Keratinocyte (primary cell): ENCODE data around the gene CNOT6. TPM values are rescaled to one million over a fixed set of nuclear protein-coding genes. Genes with fewer than 3 reads are reported as not detected.

ENCODE experiments used
- DNase-seq: peaks from one replicate; pipeline ENCODE4 v3.0.0-alpha.2; 2011; ENCODE audit warnings: low read depth, missing footprints, low spot score
- FAIRE-seq: peaks from 2 replicates; lab custom pipeline; 2011; peaks lifted over from hg19 to GRCh38; lab: Jason Lieb, UNC
- H2AFZ ChIP-seq: 2 replicates; pipeline ENCODE4 v1.6.0; 2012; ENCODE audit warnings: low read length, control low read depth, inconsistent platforms; ENCODE audit not compliant: control insufficient read depth
- H3K27ac ChIP-seq: 2 replicates; pipeline ENCODE4 v1.5.1; 2011; ENCODE audit warnings: low read length; ENCODE audit not compliant: control insufficient read depth, insufficient read depth
- H3K27me3 ChIP-seq: 3 replicates; pipeline ENCODE4 v1.6.0; 2011; ENCODE audit warnings: low read length; ENCODE audit not compliant: control insufficient read depth, insufficient read depth; ENCODE audit errors: extremely low read depth
- H3K36me3 ChIP-seq, 2 experiments: 2 replicates in 1 of 2; 3 replicates in 1 of 2; pipeline ENCODE4 v1.5.1; 2011; ENCODE audit warnings: low read length in 2 of 2, mild to moderate bottlenecking in 1 of 2; ENCODE audit not compliant: control insufficient read depth in 2 of 2, insufficient read depth in 2 of 2; ENCODE audit errors: extremely low read depth in 1 of 2
- H3K4me1 ChIP-seq: 3 replicates; pipeline ENCODE4 v1.5.1; 2011; ENCODE audit warnings: low read length; ENCODE audit not compliant: control insufficient read depth, insufficient read depth; ENCODE audit errors: extremely low read depth
- H3K4me2 ChIP-seq: 3 replicates; pipeline ENCODE4 v1.6.0; 2011; ENCODE audit warnings: low read depth, low read length; ENCODE audit not compliant: control insufficient read depth, insufficient read depth; ENCODE audit errors: extremely low read depth
- H3K4me3 ChIP-seq, 3 experiments: fragments of 200-600 bp in 1 of 3; sonication (generic) in 1 of 3; 2 replicates in 2 of 3; 3 replicates in 1 of 3; pipeline ENCODE4 v1.5.1; 2011 to 2016; ENCODE audit warnings: low read length in 3 of 3, mild to moderate bottlenecking in 3 of 3, control low read depth in 2 of 3, inconsistent platforms in 1 of 3, low read depth in 1 of 3, mixed read lengths in 1 of 3, mixed run types in 1 of 3, moderate library complexity in 1 of 3; ENCODE audit not compliant: control insufficient read depth in 2 of 3, insufficient read depth in 2 of 3; ENCODE audit errors: extremely low read depth in 1 of 3
- H3K79me2 ChIP-seq: 2 replicates; pipeline ENCODE4 v1.6.0; 2012; ENCODE audit warnings: low read length; ENCODE audit not compliant: control insufficient read depth, insufficient read depth
- H3K9ac ChIP-seq: 3 replicates; pipeline ENCODE4 v1.6.0; 2011; ENCODE audit warnings: low read length; ENCODE audit not compliant: control insufficient read depth, insufficient read depth; ENCODE audit errors: extremely low read depth
- H3K9me1 ChIP-seq: 3 replicates; pipeline ENCODE4 v1.6.0; 2011; ENCODE audit warnings: low read length; ENCODE audit not compliant: control insufficient read depth, insufficient read depth; ENCODE audit errors: extremely low read depth
- H3K9me3 ChIP-seq: 2 replicates; pipeline ENCODE4 v1.5.1; 2012; ENCODE audit warnings: low read depth, low read length; ENCODE audit not compliant: control insufficient read depth
- H4K20me1 ChIP-seq: 3 replicates; pipeline ENCODE4 v1.6.0; 2011; ENCODE audit warnings: low read length; ENCODE audit not compliant: control insufficient read depth, insufficient read depth; ENCODE audit errors: extremely low read depth
- EZH2 ChIP-seq: IDR thresholded peaks from one replicate; pipeline ENCODE4 v1.6.1; 2012; ENCODE audit warnings: inconsistent platforms, mild to moderate bottlenecking, low read length, moderate library complexity
- dilution Hi-C: fragments of 300-500 bp; cut with MboI; formaldehyde crosslinking; loops from one replicate; pipeline ENCODE4 v1.7.0; 2020; ENCODE audit warnings: low sequenced_read_pairs; ENCODE audit not compliant: extremely low pct_ligation_motif_present
- polyA plus RNA-seq, 5 experiments: library from polyadenylated mRNA; depleted of rRNA in 3 of 5; stranded (reverse) in 3 of 5; stranded (forward) in 1 of 5; unstranded in 1 of 5; fragments of >200 nt; gene quantifications; 1 replicate in 1 of 5; 2 replicates in 3 of 5; 3 replicates in 1 of 5; pipeline versions ENCODE4 v1.2.1 to v1.2.3, GENCODE V29; 2011 to 2012; ENCODE audit warnings: missing spikeins in 2 of 5, low read depth in 1 of 5, low replicate concordance in 1 of 5
- TF ChIP-seq, protein P1 (sequence below), 3 experiments: IDR thresholded peaks in 1 of 3; conservative IDR thresholded peaks in 1 of 3; optimal IDR thresholded peaks in 1 of 3; 2 replicates in 2 of 3; 3 replicates in 1 of 3; pipeline versions ENCODE3 to v1.5.1; 2011; ENCODE audit warnings: low read length in 3 of 3, mild to moderate bottlenecking in 3 of 3, moderate library complexity in 2 of 3, control low read depth in 1 of 3, inconsistent platforms in 1 of 3; ENCODE audit not compliant: insufficient read depth in 2 of 3; ENCODE audit errors: extremely low read depth in 1 of 3

CNOT6 gene
- polyA plus RNA-seq, 1 donor (not counting 4 experiments of a cell fraction or from before 2014, with no cell fraction given), result 29.7 TPM

DNA sequence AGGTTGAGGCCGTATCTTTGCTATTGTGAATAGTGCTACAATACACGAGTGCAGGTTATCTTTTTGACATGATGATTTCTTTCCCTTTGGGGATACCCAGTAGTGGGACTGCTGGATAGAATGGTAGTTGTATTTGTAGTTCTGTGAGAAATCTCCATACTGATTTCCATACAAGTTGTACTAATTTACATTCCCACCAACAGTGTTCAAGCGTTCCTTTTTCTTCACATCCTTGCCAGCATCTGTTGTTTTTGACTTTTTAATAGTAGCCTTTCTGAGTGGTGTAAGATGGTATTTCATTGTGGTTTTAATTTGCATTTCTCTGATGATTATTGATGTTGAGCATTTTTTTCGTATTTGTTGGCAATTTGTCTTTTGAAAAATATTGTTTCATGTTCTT lies 41.4 kb downstream of the CNOT6 start:
- no peak for TF ChIP-seq EZH2
- TF ChIP-seq, protein P1, sequence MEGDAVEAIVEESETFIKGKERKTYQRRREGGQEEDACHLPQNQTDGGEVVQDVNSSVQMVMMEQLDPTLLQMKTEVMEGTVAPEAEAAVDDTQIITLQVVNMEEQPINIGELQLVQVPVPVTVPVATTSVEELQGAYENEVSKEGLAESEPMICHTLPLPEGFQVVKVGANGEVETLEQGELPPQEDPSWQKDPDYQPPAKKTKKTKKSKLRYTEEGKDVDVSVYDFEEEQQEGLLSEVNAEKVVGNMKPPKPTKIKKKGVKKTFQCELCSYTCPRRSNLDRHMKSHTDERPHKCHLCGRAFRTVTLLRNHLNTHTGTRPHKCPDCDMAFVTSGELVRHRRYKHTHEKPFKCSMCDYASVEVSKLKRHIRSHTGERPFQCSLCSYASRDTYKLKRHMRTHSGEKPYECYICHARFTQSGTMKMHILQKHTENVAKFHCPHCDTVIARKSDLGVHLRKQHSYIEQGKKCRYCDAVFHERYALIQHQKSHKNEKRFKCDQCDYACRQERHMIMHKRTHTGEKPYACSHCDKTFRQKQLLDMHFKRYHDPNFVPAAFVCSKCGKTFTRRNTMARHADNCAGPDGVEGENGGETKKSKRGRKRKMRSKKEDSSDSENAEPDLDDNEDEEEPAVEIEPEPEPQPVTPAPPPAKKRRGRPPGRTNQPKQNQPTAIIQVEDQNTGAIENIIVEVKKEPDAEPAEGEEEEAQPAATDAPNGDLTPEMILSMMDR (optimal IDR thresholded peaks at IDR 0.05 in 1 of 3, IDR thresholded peaks at IDR 0.05 in 1 of 3, conservative IDR thresholded peaks at IDR 0.05 in 1 of 3; ENCODE audit: extremely low read depth in 1 of 3, insufficient read depth in 2 of 3, low read length in 3 of 3), result no peak
- Histone ChIP-seq H3K4me3 (no peak overlapping the region), H3K4me1 (no peaks in the 10 kb centered on the region), H4K20me1 (peaks cover 3% of the 10 kb centered on the region), H3K27ac (no peak overlapping the region), H3K27me3 (no peaks in the 10 kb centered on the region), H3K9me3 (no peaks in the 10 kb centered on the region), H3K4me2 (no peak overlapping the region), H3K79me2 (peaks cover 62% of the 10 kb centered on the region), H3K9ac (no peak overlapping the region), H3K36me3 (peaks cover 0 to 4% of the 10 kb centered on the region in 2 experiments), H3K9me1 (no peaks in the 10 kb centered on the region), H2AFZ (no peak overlapping the region)
- DNase-seq, result no peak
- no peak for FAIRE-seq
- dilution Hi-C loops, result no loop called here

DNA sequence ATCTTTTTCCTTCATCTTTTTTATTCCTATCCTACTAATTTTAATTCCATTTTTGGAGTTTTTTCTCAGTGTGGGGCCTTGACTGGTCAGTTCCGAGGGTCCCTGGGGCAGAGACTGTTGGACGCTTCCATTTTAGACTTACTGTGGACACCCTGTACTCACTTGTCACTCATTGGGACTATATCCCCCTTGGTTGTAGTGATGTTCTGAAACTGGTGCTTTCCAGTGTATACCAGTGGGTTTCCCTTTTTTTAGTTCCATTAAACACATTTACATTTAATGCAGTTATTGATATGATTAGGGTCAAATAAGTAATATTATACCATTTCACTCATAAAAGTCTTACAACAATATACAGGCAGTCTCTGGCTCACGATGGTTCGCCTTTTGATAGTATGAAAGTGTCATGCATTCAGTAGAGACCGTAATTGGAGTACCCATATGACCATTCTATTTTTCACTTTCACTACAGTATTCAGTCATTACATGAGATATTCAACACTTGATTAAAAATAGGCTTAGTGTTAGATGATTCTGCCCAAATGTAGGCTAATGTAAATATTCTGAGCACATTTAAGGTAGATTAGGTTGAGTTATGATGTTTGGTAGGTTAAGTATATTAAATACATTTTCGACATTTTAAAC lies 46.0 kb downstream of the CNOT6 start:
- dilution Hi-C loops, result no loop called here
- Histone ChIP-seq H3K4me2 (no peak overlapping the region), H4K20me1 (no peaks in the 10 kb centered on the region), H3K4me1 (no peaks in the 10 kb centered on the region), H3K27me3 (no peaks in the 10 kb centered on the region), H3K79me2 (peaks cover 68% of the 10 kb centered on the region), H3K9me3 (no peaks in the 10 kb centered on the region), H3K27ac (no peak overlapping the region), H3K4me3 (no peak overlapping the region), H3K9ac (no peak overlapping the region), H3K36me3 (peaks cover 0 to 6% of the 10 kb centered on the region in 2 experiments), H3K9me1 (no peaks in the 10 kb centered on the region), H2AFZ (no peak overlapping the region)
- no peak for DNase-seq
- TF ChIP-seq, protein P1 (optimal IDR thresholded peaks at IDR 0.05 in 1 of 3, IDR thresholded peaks at IDR 0.05 in 1 of 3, conservative IDR thresholded peaks at IDR 0.05 in 1 of 3; ENCODE audit: extremely low read depth in 1 of 3, insufficient read depth in 2 of 3, low read length in 3 of 3), result no peak
- TF ChIP-seq EZH2, result no peak
- FAIRE-seq, result no peak
